Epithelial cell of esophagus (primary cell): ENCODE measurements around the gene IBA57.

Experiments
- DNase-seq: peaks from one replicate; pipeline ENCODE4 v3.0.0; 2010; ENCODE audit warnings: low read depth
- H3K4me3 ChIP-seq: 2 replicates; pipeline ENCODE4 v1.5.1; 2011; ENCODE audit warnings: mild to moderate bottlenecking, low read length, control low read depth
- CTCF ChIP-seq: IDR thresholded peaks from 2 replicates; pipeline ENCODE4 v1.5.1; 2011; ENCODE audit warnings: low read depth, mild to moderate bottlenecking, low read length, control low read depth, inconsistent platforms; ENCODE audit not compliant: insufficient read depth; ENCODE audit errors: missing control alignments

Gene IBA57

GRCh38 chr1:228231189-228231588, 65.6 kb downstream of the IBA57 start:
- no peak for TF ChIP-seq CTCF
- H3K4me3 ChIP-seq = no peak overlapping the region
- no peak for DNase-seq
